ENCODE data around the gene PRR20G.

Gene PRR20G

GRCh38 chr3:127262533-127262932 lies 25.3 kb downstream of the PRR20G start:
- DNase-seq, result no peak

DNA sequence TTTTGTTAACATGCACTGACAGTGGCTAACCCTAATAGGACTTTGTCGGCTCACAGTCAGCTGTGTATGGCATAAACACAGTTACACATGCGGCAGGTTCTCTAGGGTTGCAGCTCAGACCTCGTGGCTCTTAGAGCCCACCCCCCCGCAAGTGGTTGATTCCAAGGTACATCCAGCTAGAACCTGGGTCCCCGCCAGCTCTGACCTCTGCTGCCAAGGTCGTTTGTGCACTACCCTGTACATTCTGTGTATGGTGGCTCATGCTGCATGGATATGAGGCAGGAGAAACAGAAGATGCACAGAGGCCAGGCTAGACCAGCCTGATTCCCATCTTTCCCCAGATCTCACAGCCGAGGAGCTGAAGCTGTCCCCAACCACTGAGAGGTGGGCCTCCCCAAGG lies 25.9 kb downstream of the PRR20G start:
- DNase-seq, result no peak

DNA sequence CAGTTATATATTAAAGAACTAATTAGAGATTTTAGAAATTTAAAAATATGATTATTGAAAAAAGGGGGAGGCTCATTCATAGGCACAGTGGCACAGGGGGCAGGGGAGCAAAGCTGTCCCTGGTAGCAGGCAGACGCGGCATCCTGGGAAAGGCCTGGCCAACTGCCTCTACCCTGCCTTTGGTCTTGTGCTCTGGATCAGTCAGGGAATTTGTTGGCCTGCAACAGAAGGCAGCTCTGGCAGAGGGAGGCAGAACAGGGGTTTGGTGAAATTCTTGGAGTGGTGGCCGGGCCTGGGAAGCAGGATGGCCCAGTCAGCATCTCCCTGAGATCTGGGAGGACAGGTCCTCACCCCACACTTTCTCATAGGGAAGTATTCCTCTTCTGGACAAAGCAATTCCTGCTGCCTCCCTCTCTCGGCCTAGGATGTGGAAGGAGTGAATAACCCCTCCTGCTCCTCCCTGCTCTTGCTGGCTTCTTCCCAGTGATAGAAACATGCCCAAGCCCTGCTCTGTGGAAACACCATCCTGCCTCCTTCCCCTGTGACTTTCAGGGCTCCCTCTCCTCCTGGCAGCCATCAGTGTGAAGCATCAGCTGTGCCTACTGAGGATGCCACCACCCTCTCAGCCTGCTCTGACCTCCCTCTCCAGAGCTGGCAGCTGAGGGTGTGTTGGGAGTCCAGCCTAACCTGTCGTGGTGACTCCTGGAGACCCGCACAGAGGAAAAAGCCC lies 26.9 kb downstream of the PRR20G start:
- no peak for DNase-seq

DNA sequence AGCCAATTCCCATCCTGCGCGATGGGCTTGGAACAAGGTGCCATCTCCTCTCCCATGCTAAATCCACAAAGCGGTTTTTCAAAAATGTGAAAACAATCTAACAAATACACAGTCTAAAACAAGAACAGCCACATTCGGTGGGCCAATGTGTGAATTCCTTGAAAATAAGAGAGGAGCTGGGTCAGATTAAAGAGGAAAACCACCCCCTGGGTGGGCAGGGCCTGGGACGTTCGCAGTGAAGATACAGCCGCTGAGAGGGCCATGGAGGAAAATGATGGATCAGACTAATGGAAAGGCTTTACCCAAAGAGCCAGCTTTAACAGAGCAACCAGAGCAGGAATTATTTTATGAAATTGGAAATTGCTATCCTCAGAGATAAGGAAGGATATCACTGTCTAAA lies 27.4 kb downstream of the PRR20G start:
- no peak for DNase-seq

GRCh38 chr3:127259882-127260281 lies 28.0 kb downstream of the PRR20G start:
- DNase-seq, result no peak

GRCh38 chr3:127258733-127259132 lies 29.1 kb downstream of the PRR20G start:
- no peak for DNase-seq

- DNase-seq, result no peak
Observed at GRCh38 chr3:127257351-127257750, 30.5 kb downstream of the PRR20G start.

GRCh38 chr3:127256733-127257271 lies 31.0 kb downstream of the PRR20G start:
- DNase-seq, result peak; percentile 28

- DNase-seq, result no peak
Observed at GRCh38 chr3:127256138-127256537, 31.7 kb downstream of the PRR20G start.

GRCh38 chr3:127255516-127255915 lies 32.3 kb downstream of the PRR20G start:
- DNase-seq, result no peak

GRCh38 chr3:127254730-127255129 lies 33.1 kb downstream of the PRR20G start:
- peak; percentile 29 for DNase-seq

GRCh38 chr3:127254033-127254644 lies 33.7 kb downstream of the PRR20G start:
- DNase-seq, result no peak

DNA sequence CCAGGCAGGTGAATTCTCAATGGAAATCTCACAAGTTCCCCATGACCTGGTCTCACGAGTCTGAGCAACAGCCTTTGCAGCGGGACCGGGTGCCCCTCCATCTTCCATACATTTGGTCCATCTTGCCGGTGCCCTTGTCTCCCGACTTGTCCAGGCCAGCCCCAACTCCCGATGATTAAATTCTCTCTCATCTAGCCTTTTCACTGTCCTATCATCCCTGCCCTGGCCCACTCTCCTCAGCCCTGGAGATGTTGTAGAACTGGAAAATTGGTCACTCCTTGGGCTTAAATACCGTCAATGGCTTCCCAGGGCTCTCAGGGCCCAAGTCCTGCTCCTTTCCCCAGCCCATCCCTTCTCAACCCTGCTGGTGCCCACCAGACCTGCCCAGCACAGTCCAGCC lies 34.4 kb downstream of the PRR20G start:
- no peak for DNase-seq

DNA sequence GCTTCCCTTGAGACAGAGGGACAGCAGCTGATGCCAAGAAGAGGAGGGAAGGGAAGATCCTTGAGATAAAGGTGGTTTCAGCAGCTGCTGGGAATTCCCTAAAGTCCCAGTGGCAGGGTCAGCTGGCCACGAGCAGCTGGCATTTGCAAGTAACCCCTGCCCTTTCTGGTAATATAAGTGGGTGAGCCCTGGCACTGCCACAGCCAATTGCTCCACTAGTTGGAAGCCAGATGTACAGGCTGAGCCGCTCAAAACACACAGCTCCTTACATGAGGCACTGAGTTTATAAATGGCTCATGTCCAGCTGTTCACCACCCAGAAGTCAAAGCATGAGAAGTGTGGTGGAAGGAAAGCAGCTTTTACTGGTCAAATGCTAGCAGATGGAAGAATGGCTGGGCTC lies 35.4 kb downstream of the PRR20G start:
- DNase-seq, result no peak

DNA sequence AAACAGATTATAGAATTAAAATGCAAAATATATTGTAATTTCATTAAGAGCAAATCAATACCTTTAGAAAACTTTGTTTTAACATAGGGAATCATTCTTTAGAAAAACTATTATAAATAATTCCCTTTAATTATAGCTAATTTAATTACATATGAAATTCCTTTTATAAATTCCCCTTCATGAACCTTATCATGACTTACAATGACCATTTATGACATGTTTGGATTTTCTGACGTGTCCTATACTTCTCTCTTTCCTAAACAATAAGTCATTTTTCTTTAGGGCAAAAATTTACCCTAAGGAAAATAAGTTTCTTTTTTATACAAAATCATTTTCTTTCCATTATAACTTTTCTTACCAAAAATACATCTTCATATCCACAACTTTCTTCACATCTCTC lies 37.8 kb downstream of the PRR20G start:
- DNase-seq, result no peak

- DNase-seq, result no peak
Observed at GRCh38 chr3:127247292-127247691, 40.6 kb downstream of the PRR20G start.

GRCh38 chr3:127238602-127239001 lies 49.2 kb downstream of the PRR20G start:
- no peak for DNase-seq

DNA sequence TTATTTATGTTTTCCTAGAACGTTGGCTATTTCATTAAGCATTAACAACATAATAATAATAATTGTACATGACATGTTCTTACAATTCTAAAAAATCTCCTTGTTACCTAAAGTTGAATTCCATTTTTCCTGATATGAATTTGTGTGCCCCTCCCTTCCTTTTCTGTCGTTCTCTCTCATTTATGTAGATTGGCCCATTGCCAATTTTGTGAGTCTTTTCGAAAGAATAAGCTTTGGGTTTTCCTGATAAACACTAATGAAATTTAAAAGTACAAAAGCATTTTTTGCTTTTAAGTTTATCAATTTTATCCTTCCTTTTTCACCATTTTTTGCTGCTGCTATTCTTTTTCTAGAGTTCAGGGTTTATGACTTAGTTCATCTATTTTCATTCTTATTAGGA lies 50.0 kb downstream of the PRR20G start:
- no peak for DNase-seq

DNA sequence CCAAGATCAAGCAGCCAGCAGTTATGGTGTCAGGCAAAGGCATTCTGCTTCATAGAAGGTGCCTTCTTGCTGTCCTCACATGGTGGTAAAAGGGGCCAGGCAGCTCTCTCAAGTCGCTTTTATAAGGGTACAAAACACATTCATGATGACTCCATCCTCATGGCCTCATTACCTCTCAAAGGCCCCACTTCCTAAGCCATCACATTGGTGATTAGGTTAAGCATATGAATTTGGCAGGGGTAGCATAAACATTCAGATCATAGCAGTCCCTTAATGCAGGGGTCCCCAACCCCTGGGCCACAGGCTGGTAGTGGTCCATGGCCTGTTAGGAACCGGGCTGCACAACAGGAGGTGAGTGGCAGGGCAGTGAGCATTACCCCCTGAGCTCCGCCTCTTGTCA lies 52.1 kb downstream of the PRR20G start:
- DNase-seq, result no peak

- no peak for DNase-seq
Observed at GRCh38 chr3:127234778-127235177, 53.1 kb downstream of the PRR20G start.

Measured in inflammatory macrophage treated with lipopolysaccharide for 4 hours (primary cell).